HEK293 (cell line): Measurements from ENCODE around the gene CACNA1H.

Experiments
- CTCF ChIP-seq: fragments of 450-650 bp; formaldehyde crosslinking; IDR thresholded peaks from 2 replicates; pipeline ENCODE4 v1.5.1; 2016; ENCODE audit warnings: missing biosample characterization, missing genetic modification characterization
- KLF17 ChIP-seq: fragments of 450-650 bp; formaldehyde crosslinking; IDR thresholded peaks from 2 replicates; pipeline ENCODE4 v1.5.1; 2016; ENCODE audit warnings: missing biosample characterization, missing genetic modification characterization
- SP3 ChIP-seq: fragments of 450-650 bp; formaldehyde crosslinking; IDR thresholded peaks from 2 replicates; pipeline ENCODE4 v1.5.1; 2016; ENCODE audit warnings: missing biosample characterization, missing genetic modification characterization
- TRIM28 ChIP-seq: IDR thresholded peaks from 2 replicates; pipeline ENCODE4 v1.6.1; 2011; ENCODE audit warnings: low read length, control low read depth, borderline replicate concordance
- ZNF121 ChIP-seq: fragments of 450-650 bp; formaldehyde crosslinking; IDR thresholded peaks from 2 replicates; pipeline ENCODE4 v1.5.1; 2016; ENCODE audit warnings: missing biosample characterization, missing genetic modification characterization
- ZNF18 ChIP-seq: fragments of 450-650 bp; formaldehyde crosslinking; IDR thresholded peaks from 2 replicates; pipeline ENCODE4 v1.5.1; 2016; ENCODE audit warnings: missing biosample characterization, missing genetic modification characterization
- ZNF19 ChIP-seq: fragments of 450-650 bp; formaldehyde crosslinking; IDR thresholded peaks from 2 replicates; pipeline ENCODE4; 2016; ENCODE audit warnings: missing biosample characterization, missing genetic modification characterization, low read depth
- ZNF274 ChIP-seq, 2 experiments: fragments of 200-500 bp in 1 of 2; fragments of 450-650 bp in 1 of 2; sonication (Bioruptor generic) in 1 of 2; formaldehyde crosslinking in 1 of 2; IDR thresholded peaks; 2 replicates each; pipeline versions ENCODE4 v1.5.1 to v1.6.1; 2014 to 2016; ENCODE audit warnings: borderline replicate concordance in 1 of 2, inconsistent platforms in 1 of 2, low read length in 1 of 2, missing biosample characterization in 1 of 2, missing genetic modification characterization in 1 of 2

GRCh38 chr16:1182950-1183907 lies 30.3 kb downstream of the CACNA1H start:
- TF ChIP-seq CTCF (tag by site-specific recombination) (no peak), SP3 (tag by site-specific recombination) (no peak; the same call in 1 of the 2 replicates), ZNF19 (tag by site-specific recombination) (no peak), ZNF121 (tag by site-specific recombination) (no peak), ZNF18 (no peak), TRIM28 (no peak), ZNF274 (IDR thresholded peaks at IDR 0.05; ENCODE audit: low read length) (no peak), ZNF274 (tag by site-specific recombination; IDR thresholded peaks at IDR 0.05; ENCODE audit: borderline replicate concordance) (no peak), KLF17 (tag by site-specific recombination) (peak; percentile 52; the same call in 1 of the 2 replicates)
